ENCODE measurements around the gene METTL8.
A peak's percentile ranks its signal among the peaks of the same experiment; 100 is the strongest.
"Not testable (repeated sequence)": the region's sequence is repeated elsewhere in the genome, so short reads cannot be mapped to it uniquely, and the experiment has no call there.

Gene METTL8

GRCh38 chr2:171316220-171316619 is 117.6 kb downstream of the METTL8 start:
- Histone ChIP-seq H4K20me1 (ENCODE audit: low read depth, low read length) (no peaks in the 10 kb centered on the region), H2AFZ (ENCODE audit: low read depth, low read length, severe bottlenecking) (no peak overlapping the region), H3K27me3 (ENCODE audit: low read length) (no peaks in the 10 kb centered on the region), H3K4me2 (ENCODE audit: low read depth, low read length, poor library complexity, severe bottlenecking) (peak overlapping the region; percentile 76), H3K79me2 (ENCODE audit: insufficient read depth, low read length) (no peaks in the 10 kb centered on the region), H3K27ac (ENCODE audit: low read depth, low read length) (peak overlapping the region; percentile 97), H3K36me3 (ENCODE audit: low read length) (no peaks in the 10 kb centered on the region), H3K9me3 (ENCODE audit: insufficient read depth, low read length) (peaks cover 8% of the 10 kb centered on the region; the same call in 1 of the 2 replicates), H3K9me2 (replicated peaks; ENCODE audit: insufficient read depth, low read length) (no peaks in the 10 kb centered on the region), H3K4me3 (ENCODE audit: insufficient read depth, low read length, poor library complexity, severe bottlenecking) (no peak overlapping the region), H3F3A (ENCODE audit: insufficient read depth) (peaks cover 49% of the 10 kb centered on the region), H3K9ac (ENCODE audit: low read length) (peak overlapping the region; percentile 61)
- TF ChIP-seq EZH2phosphoT487 (conservative IDR thresholded peaks at IDR 0.05; ENCODE audit: low read length) = no peak
- TF ChIP-seq, protein P1, sequence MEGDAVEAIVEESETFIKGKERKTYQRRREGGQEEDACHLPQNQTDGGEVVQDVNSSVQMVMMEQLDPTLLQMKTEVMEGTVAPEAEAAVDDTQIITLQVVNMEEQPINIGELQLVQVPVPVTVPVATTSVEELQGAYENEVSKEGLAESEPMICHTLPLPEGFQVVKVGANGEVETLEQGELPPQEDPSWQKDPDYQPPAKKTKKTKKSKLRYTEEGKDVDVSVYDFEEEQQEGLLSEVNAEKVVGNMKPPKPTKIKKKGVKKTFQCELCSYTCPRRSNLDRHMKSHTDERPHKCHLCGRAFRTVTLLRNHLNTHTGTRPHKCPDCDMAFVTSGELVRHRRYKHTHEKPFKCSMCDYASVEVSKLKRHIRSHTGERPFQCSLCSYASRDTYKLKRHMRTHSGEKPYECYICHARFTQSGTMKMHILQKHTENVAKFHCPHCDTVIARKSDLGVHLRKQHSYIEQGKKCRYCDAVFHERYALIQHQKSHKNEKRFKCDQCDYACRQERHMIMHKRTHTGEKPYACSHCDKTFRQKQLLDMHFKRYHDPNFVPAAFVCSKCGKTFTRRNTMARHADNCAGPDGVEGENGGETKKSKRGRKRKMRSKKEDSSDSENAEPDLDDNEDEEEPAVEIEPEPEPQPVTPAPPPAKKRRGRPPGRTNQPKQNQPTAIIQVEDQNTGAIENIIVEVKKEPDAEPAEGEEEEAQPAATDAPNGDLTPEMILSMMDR (IDR thresholded peaks at IDR 0.05; ENCODE audit: insufficient read depth, low read length, poor library complexity, severe bottlenecking) = no peak

GRCh38 chr2:171315781-171316180 is 118.0 kb downstream of the METTL8 start:
- TF ChIP-seq EZH2phosphoT487 (conservative IDR thresholded peaks at IDR 0.05; ENCODE audit: low read length) = no peak
- TF ChIP-seq, protein P1 (IDR thresholded peaks at IDR 0.05; ENCODE audit: insufficient read depth, low read length, poor library complexity, severe bottlenecking) = no peak
- H3K9me2 ChIP-seq (replicated peaks; ENCODE audit: insufficient read depth, low read length) = no peaks in the 10 kb centered on the region

DNA sequence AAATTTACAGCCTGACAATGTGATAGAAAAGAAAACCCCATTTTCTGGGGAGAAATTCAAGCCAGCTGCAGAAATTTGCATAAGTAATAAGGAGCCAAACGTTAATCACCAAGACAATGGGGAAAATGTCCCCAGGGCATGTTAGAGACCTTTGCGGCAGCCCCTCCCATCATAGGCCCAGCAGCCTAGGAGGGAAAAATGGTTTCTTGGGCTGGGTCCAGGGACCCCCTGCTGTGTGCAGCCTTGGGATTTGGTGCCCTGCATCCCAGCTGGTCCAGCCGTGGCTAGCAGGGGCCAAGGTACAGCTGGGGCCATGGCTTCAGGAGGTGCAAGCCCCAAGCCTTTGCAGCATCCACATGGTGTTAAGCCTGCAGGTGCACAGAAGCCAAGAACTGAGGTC is 121.6 kb downstream of the METTL8 start:
- not testable (repeated sequence) for H2AFZ ChIP-seq (ENCODE audit: low read depth, low read length, severe bottlenecking); H3K4me2 ChIP-seq (ENCODE audit: low read depth, low read length, poor library complexity, severe bottlenecking); H3K9ac ChIP-seq (ENCODE audit: low read length); H3K27me3 ChIP-seq (ENCODE audit: low read length); H3K27ac ChIP-seq (ENCODE audit: low read depth, low read length); H3K36me3 ChIP-seq (ENCODE audit: low read length); H3K9me3 ChIP-seq (ENCODE audit: insufficient read depth, low read length); H3K79me2 ChIP-seq (ENCODE audit: insufficient read depth, low read length); H3K4me3 ChIP-seq (ENCODE audit: insufficient read depth, low read length, poor library complexity, severe bottlenecking); H4K20me1 ChIP-seq (ENCODE audit: low read depth, low read length); H3K9me2 ChIP-seq (replicated peaks; ENCODE audit: insufficient read depth, low read length)
- peaks cover 14% of the 10 kb centered on the region for H3F3A ChIP-seq (ENCODE audit: insufficient read depth)

More at GRCh38 chr2:171315781-171316180, 118.0 kb downstream of the METTL8 start:
- no peaks in the 10 kb centered on the region for H3K79me2 ChIP-seq (ENCODE audit: insufficient read depth, low read length)
- peaks cover 8% of the 10 kb centered on the region; the same call in 1 of the 2 replicates for H3K9me3 ChIP-seq (ENCODE audit: insufficient read depth, low read length)
- H3K4me2 ChIP-seq (ENCODE audit: low read depth, low read length, poor library complexity, severe bottlenecking) = peak overlapping the region; percentile 76
- no peak overlapping the region for H3K4me3 ChIP-seq (ENCODE audit: insufficient read depth, low read length, poor library complexity, severe bottlenecking)
- no peaks in the 10 kb centered on the region for H4K20me1 ChIP-seq (ENCODE audit: low read depth, low read length)
- H3K9ac ChIP-seq (ENCODE audit: low read length) = peak overlapping the region; percentile 61
- H3F3A ChIP-seq (ENCODE audit: insufficient read depth) = peaks cover 45% of the 10 kb centered on the region
- H3K27me3 ChIP-seq (ENCODE audit: low read length) = no peaks in the 10 kb centered on the region
- H2AFZ ChIP-seq (ENCODE audit: low read depth, low read length, severe bottlenecking) = no peak overlapping the region
- H3K36me3 ChIP-seq (ENCODE audit: low read length) = no peaks in the 10 kb centered on the region
- H3K27ac ChIP-seq (ENCODE audit: low read depth, low read length) = peak overlapping the region; percentile 97

DNA sequence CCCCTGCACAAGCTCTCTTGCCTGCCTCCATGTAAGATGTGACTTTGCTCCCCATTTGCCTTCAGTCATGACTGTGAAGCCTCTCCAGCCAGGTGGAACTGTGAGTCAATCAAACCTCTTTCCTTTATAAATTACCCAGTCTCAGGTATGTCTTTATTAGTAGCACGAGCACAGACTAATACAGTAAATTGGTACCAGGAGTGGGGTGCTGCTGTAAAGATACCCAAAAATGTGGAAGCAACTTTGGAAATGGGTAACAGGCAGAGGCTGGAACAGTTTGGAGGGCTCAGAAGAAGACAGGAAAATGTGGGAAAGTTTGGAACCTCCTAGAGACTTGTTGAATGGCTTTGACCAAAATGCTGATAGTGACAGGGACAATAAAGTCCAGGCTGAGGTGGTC is 122.2 kb downstream of the METTL8 start:
- not testable (repeated sequence) for H3K9ac ChIP-seq (ENCODE audit: low read length); H2AFZ ChIP-seq (ENCODE audit: low read depth, low read length, severe bottlenecking); H3K79me2 ChIP-seq (ENCODE audit: insufficient read depth, low read length); H4K20me1 ChIP-seq (ENCODE audit: low read depth, low read length); H3K9me2 ChIP-seq (replicated peaks; ENCODE audit: insufficient read depth, low read length); H3K4me3 ChIP-seq (ENCODE audit: insufficient read depth, low read length, poor library complexity, severe bottlenecking); H3K9me3 ChIP-seq (ENCODE audit: insufficient read depth, low read length); H3F3A ChIP-seq (ENCODE audit: insufficient read depth); H3K27ac ChIP-seq (ENCODE audit: low read depth, low read length); H3K27me3 ChIP-seq (ENCODE audit: low read length); H3K4me2 ChIP-seq (ENCODE audit: low read depth, low read length, poor library complexity, severe bottlenecking); H3K36me3 ChIP-seq (ENCODE audit: low read length)
